ENCODE measurements around the gene CALHM4. TPM values are rescaled to one million over a fixed set of nuclear protein-coding genes. Genes with fewer than 3 reads are reported as not detected.

Gene CALHM4
- total RNA-seq, 1 donor from 2014 or later = not detected

- no peak for TF ChIP-seq CTCF (IDR thresholded peaks at IDR 0.05)
- Histone ChIP-seq H3K27ac (no peak overlapping the region), H3K4me1 (peaks cover 0 to 11% of the 10 kb centered on the region in 2 donors), H3K4me3 (no peak overlapping the region), H3K9me3 (no peaks in the 10 kb centered on the region), H3K36me3 (peaks cover 0 to 29% of the 10 kb centered on the region in 2 donors), H3K27me3 (no peaks in the 10 kb centered on the region)
- intact Hi-C loops (cut with DNase I) = no loop called here
- no peak for DNase-seq (ENCODE audit: low spot score in 2 of 2)
Measured at GRCh38 chr6:116577486-116577885, 23.9 kb downstream of the CALHM4 start.

GRCh38 chr6:116578335-116578734, 24.8 kb downstream of the CALHM4 start:
- H3K4me3 ChIP-seq = no peak overlapping the region
- H3K36me3 ChIP-seq = peaks cover 0 to 36% of the 10 kb centered on the region in 2 donors
- H3K9me3 ChIP-seq = no peaks in the 10 kb centered on the region
- no peak for DNase-seq (ENCODE audit: low spot score in 2 of 2)
- no peak overlapping the region for H3K27ac ChIP-seq
- TF ChIP-seq CTCF (IDR thresholded peaks at IDR 0.05) = no peak
- no peaks in the 10 kb centered on the region for H3K27me3 ChIP-seq
- peaks cover 0 to 3% of the 10 kb centered on the region in 2 donors for H3K4me1 ChIP-seq
- intact Hi-C loops (cut with DNase I) = no loop called here

- Histone ChIP-seq H3K27ac (no peak overlapping the region), H3K4me3 (no peak overlapping the region), H3K36me3 (peaks cover 0 to 39% of the 10 kb centered on the region in 2 donors), H3K27me3 (no peaks in the 10 kb centered on the region), H3K4me1 (no peaks in the 10 kb centered on the region), H3K9me3 (no peaks in the 10 kb centered on the region)
- intact Hi-C loops (cut with DNase I) = no loop called here
- DNase-seq (ENCODE audit: low spot score in 2 of 2) = no peak
- no peak for TF ChIP-seq CTCF (IDR thresholded peaks at IDR 0.05)
Measured at GRCh38 chr6:116579143-116579542, 25.6 kb downstream of the CALHM4 start.

- no peaks in the 10 kb centered on the region for H3K27me3 ChIP-seq
- no peaks in the 10 kb centered on the region for H3K4me1 ChIP-seq
- H3K4me3 ChIP-seq = no peak overlapping the region
- no peak for TF ChIP-seq CTCF (IDR thresholded peaks at IDR 0.05)
- H3K9me3 ChIP-seq = no peaks in the 10 kb centered on the region
- H3K36me3 ChIP-seq = peaks cover 2 to 35% of the 10 kb centered on the region in 2 donors
- intact Hi-C loops (cut with DNase I) = no loop called here
- no peak for DNase-seq (ENCODE audit: low spot score in 2 of 2)
- no peak overlapping the region for H3K27ac ChIP-seq
Measured at GRCh38 chr6:116580198-116580597, 26.6 kb downstream of the CALHM4 start.

- no peak for DNase-seq (ENCODE audit: low spot score in 2 of 2)
- Histone ChIP-seq H3K27ac (no peak overlapping the region), H3K27me3 (no peaks in the 10 kb centered on the region), H3K4me3 (no peak overlapping the region), H3K9me3 (no peaks in the 10 kb centered on the region), H3K4me1 (no peaks in the 10 kb centered on the region), H3K36me3 (peaks cover 28 to 52% of the 10 kb centered on the region in 2 donors)
- intact Hi-C loops (cut with DNase I) = no loop called here
- TF ChIP-seq CTCF (IDR thresholded peaks at IDR 0.05) = no peak
Measured at GRCh38 chr6:116586276-116586675, 32.7 kb downstream of the CALHM4 start.

GRCh38 chr6:116586738-116587137, 33.2 kb downstream of the CALHM4 start:
- Histone ChIP-seq H3K4me1 (no peaks in the 10 kb centered on the region), H3K27me3 (no peaks in the 10 kb centered on the region), H3K27ac (no peak overlapping the region), H3K36me3 (peaks cover 33 to 56% of the 10 kb centered on the region in 2 donors), H3K4me3 (no peak overlapping the region), H3K9me3 (no peaks in the 10 kb centered on the region)
- DNase-seq (ENCODE audit: low spot score in 2 of 2) = no peak
- intact Hi-C loops (cut with DNase I) = no loop called here
- TF ChIP-seq CTCF (IDR thresholded peaks at IDR 0.05) = no peak

Data from ascending aorta (tissue), 2 donors.